ENCODE measurements around the gene TGIF2. TPM values are rescaled to one million over a fixed set of nuclear protein-coding genes. Genes with fewer than 3 reads are reported as not detected.
"Not testable (repeated sequence)": the region's sequence is repeated elsewhere in the genome, so short reads cannot be mapped to it uniquely, and the experiment has no call there.

Gene TGIF2
- total RNA-seq, 5 donors from 2014 or later (not counting 1 experiment from before 2014, with no cell fraction given): 31.2 to 39.7 (median 35.6) TPM

- no peak for ATAC-seq (replicated peaks in 1 of 4)
- Histone ChIP-seq H3K4me3 (ENCODE audit: control insufficient read depth in 1 of 2, extremely low read depth in 1 of 2, low read length in 1 of 2) (no peak overlapping the region), H3K4me1 (ENCODE audit: control insufficient read depth in 1 of 2, extremely low read depth in 1 of 2, insufficient read depth in 2 of 2, low read length in 2 of 2) (peaks cover 2 to 10% of the 10 kb centered on the region in 2 experiments), H3K9me3 (no peaks in the 10 kb centered on the region), H3K27ac (ENCODE audit: low read length) (no peak overlapping the region), H3K27me3 (replicated peaks in 1 of 2; ENCODE audit: control insufficient read depth in 2 of 2, extremely low read depth in 1 of 2, insufficient read depth in 2 of 2, low read length in 1 of 2) (peaks cover 0 to 2% of the 10 kb centered on the region in 2 experiments), H3K36me3 (ENCODE audit: control insufficient read depth in 2 of 2, extremely low read depth in 1 of 2, insufficient read depth in 1 of 2, low read length in 1 of 2) (no peaks in the 10 kb centered on the region)
- ChIA-PET CTCF (no interaction called here), POLR2A (no interaction called here)
- no peak for DNase-seq
- H3K4me3 Mint-ChIP-seq: no peak overlapping the region
- no peaks in the 10 kb centered on the region for H3K36me3 Mint-ChIP-seq
- H3K27ac Mint-ChIP-seq: no peak overlapping the region
- peaks cover 8 to 13% (median 8%) of the 10 kb centered on the region in 3 donors for H3K4me1 Mint-ChIP-seq
- no peaks in the 10 kb centered on the region for H3K9me3 Mint-ChIP-seq
- no peaks in the 10 kb centered on the region for H3K27me3 Mint-ChIP-seq
- WGBS (ENCODE audit: insufficient coverage): 83% methylated on average over 1 of the region's 2 CpGs
Observed at GRCh38 chr20:36555248-36555647, 18.1 kb upstream of the TGIF2 start.

DNA sequence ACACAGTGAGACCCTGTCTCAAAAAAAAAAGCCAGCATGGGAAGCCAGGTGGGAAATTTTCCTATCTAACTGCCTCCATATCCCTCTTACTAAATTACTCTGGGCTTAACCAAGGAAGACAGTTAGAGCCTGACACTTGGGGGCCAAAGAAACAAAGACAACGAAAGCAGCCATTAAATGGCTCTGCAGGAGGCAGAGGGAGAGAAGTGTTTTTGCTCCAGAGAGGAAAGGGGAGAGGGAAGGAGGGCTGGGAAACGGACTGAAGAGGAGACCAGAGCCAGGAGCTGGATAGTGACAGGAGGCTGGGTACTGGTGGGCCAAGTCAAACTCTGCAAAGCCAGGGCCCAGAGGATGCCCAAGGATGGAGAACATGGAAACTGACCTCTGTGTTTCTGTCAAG is 10.7 kb upstream of the TGIF2 start:
- H3K27ac ChIP-seq (ENCODE audit: low read length): no peak overlapping the region
- Mint-ChIP-seq H3K36me3 (peaks cover 2% of the 10 kb centered on the region), H3K27me3 (no peaks in the 10 kb centered on the region), H3K27ac (no peak overlapping the region), H3K9me3 (peaks cover 0 to 2% (median 0%) of the 10 kb centered on the region in 3 donors), H3K4me1 (peaks cover 0 to 14% (median 7%) of the 10 kb centered on the region in 3 donors), H3K4me3 (no peak overlapping the region)
- CTCF ChIA-PET: no interaction called here
- no peak for DNase-seq
- no peaks in the 10 kb centered on the region for H3K27me3 ChIP-seq (replicated peaks in 1 of 2; ENCODE audit: control insufficient read depth in 2 of 2, extremely low read depth in 1 of 2, insufficient read depth in 2 of 2, low read length in 1 of 2)
- 63% methylated on average over 2 of the region's 2 CpGs for WGBS (ENCODE audit: insufficient coverage)
- ATAC-seq (replicated peaks in 1 of 4): no peak
- POLR2A ChIA-PET: no interaction called here
- H3K4me3 ChIP-seq (ENCODE audit: control insufficient read depth in 1 of 2, extremely low read depth in 1 of 2, low read length in 1 of 2): no peak overlapping the region
- peaks cover 0 to 8% of the 10 kb centered on the region in 2 experiments for H3K4me1 ChIP-seq (ENCODE audit: control insufficient read depth in 1 of 2, extremely low read depth in 1 of 2, insufficient read depth in 2 of 2, low read length in 2 of 2)
- no peaks in the 10 kb centered on the region for H3K36me3 ChIP-seq (ENCODE audit: control insufficient read depth in 2 of 2, extremely low read depth in 1 of 2, insufficient read depth in 1 of 2, low read length in 1 of 2)
- H3K9me3 ChIP-seq: no peaks in the 10 kb centered on the region

DNA sequence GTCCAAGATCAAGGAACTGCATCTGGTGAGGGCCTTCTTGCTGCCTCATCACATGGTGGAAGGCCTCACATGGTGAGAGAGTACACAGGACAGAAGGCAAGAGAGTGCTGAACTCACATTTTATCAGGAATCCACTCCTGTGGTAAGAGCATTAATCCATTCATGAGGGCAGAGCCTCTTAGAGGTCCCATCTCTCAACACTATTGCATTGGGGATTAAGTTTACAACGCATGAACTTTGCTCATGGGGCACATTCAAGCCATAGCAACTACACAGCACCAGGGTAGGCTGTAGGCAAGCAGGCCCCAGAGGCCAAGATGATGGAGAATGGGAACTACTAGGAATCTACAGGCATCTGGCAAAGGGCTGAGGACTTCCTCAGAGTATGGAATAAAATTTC is 10.0 kb upstream of the TGIF2 start:
- H3K27me3 ChIP-seq (replicated peaks in 1 of 2; ENCODE audit: control insufficient read depth in 2 of 2, extremely low read depth in 1 of 2, insufficient read depth in 2 of 2, low read length in 1 of 2): no peaks in the 10 kb centered on the region
- DNase-seq: no peak
- ATAC-seq (replicated peaks in 1 of 4): no peak
- CTCF ChIA-PET: no interaction called here
- H3K27me3 Mint-ChIP-seq: no peaks in the 10 kb centered on the region
- H3K4me1 Mint-ChIP-seq: peaks cover 0 to 14% (median 7%) of the 10 kb centered on the region in 3 donors
- H3K4me3 ChIP-seq (ENCODE audit: control insufficient read depth in 1 of 2, extremely low read depth in 1 of 2, low read length in 1 of 2): no peak overlapping the region
- H3K36me3 ChIP-seq (ENCODE audit: control insufficient read depth in 2 of 2, extremely low read depth in 1 of 2, insufficient read depth in 1 of 2, low read length in 1 of 2): no peaks in the 10 kb centered on the region
- H3K4me1 ChIP-seq (ENCODE audit: control insufficient read depth in 1 of 2, extremely low read depth in 1 of 2, insufficient read depth in 2 of 2, low read length in 2 of 2): peaks cover 0 to 8% of the 10 kb centered on the region in 2 experiments
- WGBS (ENCODE audit: insufficient coverage): no CpG with 5 or more reads among the region's 1 CpG
- POLR2A ChIA-PET: no interaction called here
- H3K9me3 Mint-ChIP-seq: peaks cover 0 to 2% (median 0%) of the 10 kb centered on the region in 3 donors
- H3K27ac Mint-ChIP-seq: no peak overlapping the region
- no peaks in the 10 kb centered on the region for H3K9me3 ChIP-seq
- H3K36me3 Mint-ChIP-seq: peaks cover 2% of the 10 kb centered on the region
- H3K4me3 Mint-ChIP-seq: no peak overlapping the region
- H3K27ac ChIP-seq (ENCODE audit: low read length): no peak overlapping the region

GRCh38 chr20:36564078-36564725 is 9.2 kb upstream of the TGIF2 start:
- H3K4me3 ChIP-seq (ENCODE audit: control insufficient read depth in 1 of 2, extremely low read depth in 1 of 2, low read length in 1 of 2); H3K9me3 ChIP-seq; H3K36me3 Mint-ChIP-seq; H3K4me1 ChIP-seq (ENCODE audit: control insufficient read depth in 1 of 2, extremely low read depth in 1 of 2, insufficient read depth in 2 of 2, low read length in 2 of 2); CTCF ChIA-PET; POLR2A ChIA-PET; H3K36me3 ChIP-seq (ENCODE audit: control insufficient read depth in 2 of 2, extremely low read depth in 1 of 2, insufficient read depth in 1 of 2, low read length in 1 of 2); H3K27ac Mint-ChIP-seq; H3K9me3 Mint-ChIP-seq; H3K27me3 Mint-ChIP-seq; ATAC-seq (replicated peaks in 1 of 4); H3K4me3 Mint-ChIP-seq; H3K27me3 ChIP-seq (replicated peaks in 1 of 2; ENCODE audit: control insufficient read depth in 2 of 2, extremely low read depth in 1 of 2, insufficient read depth in 2 of 2, low read length in 1 of 2): not testable (repeated sequence)
- peak in 6 of 35 experiments; percentile 3 to 49 (median 16) for DNase-seq
- peaks cover 0 to 14% (median 7%) of the 10 kb centered on the region in 3 donors for H3K4me1 Mint-ChIP-seq
- H3K27ac ChIP-seq (ENCODE audit: low read length): peak overlapping the region; percentile 20
- 56% methylated on average over 5 of the region's 13 CpGs for WGBS (ENCODE audit: insufficient coverage)

- DNase-seq (peak in 10 of 35 experiments; percentile 3 to 69 (median 30)), ATAC-seq (replicated peaks in 1 of 4) (peak in 1 of 4 experiments; percentile 24)
- H3K9me3 Mint-ChIP-seq; H3K27me3 ChIP-seq (replicated peaks in 1 of 2; ENCODE audit: control insufficient read depth in 2 of 2, extremely low read depth in 1 of 2, insufficient read depth in 2 of 2, low read length in 1 of 2); CTCF ChIA-PET; H3K36me3 ChIP-seq (ENCODE audit: control insufficient read depth in 2 of 2, extremely low read depth in 1 of 2, insufficient read depth in 1 of 2, low read length in 1 of 2); H3K4me3 Mint-ChIP-seq; H3K36me3 Mint-ChIP-seq; H3K4me3 ChIP-seq (ENCODE audit: control insufficient read depth in 1 of 2, extremely low read depth in 1 of 2, low read length in 1 of 2); H3K9me3 ChIP-seq; H3K27ac Mint-ChIP-seq; POLR2A ChIA-PET; H3K27me3 Mint-ChIP-seq; H3K4me1 ChIP-seq (ENCODE audit: control insufficient read depth in 1 of 2, extremely low read depth in 1 of 2, insufficient read depth in 2 of 2, low read length in 2 of 2): not testable (repeated sequence)
- WGBS (ENCODE audit: insufficient coverage): 43% methylated on average over 6 of the region's 6 CpGs
- H3K4me1 Mint-ChIP-seq: peaks cover 0 to 14% (median 7%) of the 10 kb centered on the region in 3 donors
- H3K27ac ChIP-seq (ENCODE audit: low read length): peak overlapping the region; percentile 44
Observed at GRCh38 chr20:36564726-36565121, 8.7 kb upstream of the TGIF2 start.

DNA sequence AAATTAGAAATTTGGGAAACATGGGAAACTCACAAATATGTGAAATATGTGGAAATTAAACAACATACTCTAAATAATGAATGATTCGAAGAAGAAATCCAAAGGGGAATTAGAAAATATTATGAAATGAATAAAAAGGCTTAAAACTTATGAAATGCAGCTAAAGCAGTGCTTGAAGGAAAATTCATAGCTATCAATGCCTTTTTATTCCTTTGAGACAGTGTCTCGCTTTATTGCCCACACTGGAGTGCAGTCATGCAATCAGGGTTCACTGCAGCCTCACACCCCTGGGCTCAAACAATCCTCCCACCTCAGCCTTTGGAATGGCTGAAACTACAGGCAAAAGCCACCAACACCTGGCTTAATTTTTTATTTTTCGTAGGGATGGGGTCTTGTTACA is 7.9 kb upstream of the TGIF2 start:
- H3K4me1 Mint-ChIP-seq: peaks cover 0 to 14% (median 7%) of the 10 kb centered on the region in 3 donors
- peaks cover 0 to 2% (median 0%) of the 10 kb centered on the region in 3 donors for H3K9me3 Mint-ChIP-seq
- no peak overlapping the region for H3K27ac Mint-ChIP-seq
- H3K27ac ChIP-seq (ENCODE audit: low read length): no peak overlapping the region
- ChIA-PET CTCF (no interaction called here), POLR2A (interaction anchor here (0.5 to 0.6 kb wide), 3 partner anchors 12 to 35 kb away, joined by 3 read pairs; no protein-coding TSS in a partner anchor)
- DNase-seq: no peak
- H3K27me3 Mint-ChIP-seq: no peaks in the 10 kb centered on the region
- no peak overlapping the region for H3K4me3 ChIP-seq (ENCODE audit: control insufficient read depth in 1 of 2, extremely low read depth in 1 of 2, low read length in 1 of 2)
- peaks cover 2% of the 10 kb centered on the region for H3K36me3 Mint-ChIP-seq
- H3K4me3 Mint-ChIP-seq: no peak overlapping the region
- no peak for ATAC-seq (replicated peaks in 1 of 4)
- peaks cover 0 to 8% of the 10 kb centered on the region in 2 experiments for H3K4me1 ChIP-seq (ENCODE audit: control insufficient read depth in 1 of 2, extremely low read depth in 1 of 2, insufficient read depth in 2 of 2, low read length in 2 of 2)
- H3K36me3 ChIP-seq (ENCODE audit: control insufficient read depth in 2 of 2, extremely low read depth in 1 of 2, insufficient read depth in 1 of 2, low read length in 1 of 2): no peaks in the 10 kb centered on the region
- no peaks in the 10 kb centered on the region for H3K9me3 ChIP-seq
- WGBS (ENCODE audit: insufficient coverage): 100% methylated on average over 1 of the region's 3 CpGs
- no peaks in the 10 kb centered on the region for H3K27me3 ChIP-seq (replicated peaks in 1 of 2; ENCODE audit: control insufficient read depth in 2 of 2, extremely low read depth in 1 of 2, insufficient read depth in 2 of 2, low read length in 1 of 2)
